ENCODE data around the gene NUCKS1.

The NUCKS1 gene

GRCh38 chr1:205772607-205773032, 22.6 kb upstream of the NUCKS1 start:
- H3K4me3 ChIP-seq (ENCODE audit: low read depth, low read length) = no peak overlapping the region
- no peak for TF ChIP-seq CTCF (IDR thresholded peaks at IDR 0.05; ENCODE audit: low read depth, low read length, missing control alignments)
- in situ Hi-C loops (cut with HindIII; ENCODE audit: low sequenced_read_pairs) = no loop called here
- no peak for DNase-seq (ENCODE audit: low read depth)

GRCh38 chr1:205770618-205771017, 20.6 kb upstream of the NUCKS1 start:
- in situ Hi-C loops (cut with HindIII; ENCODE audit: low sequenced_read_pairs) = no loop called here
- TF ChIP-seq CTCF (IDR thresholded peaks at IDR 0.05; ENCODE audit: low read depth, low read length, missing control alignments) = no peak
- no peak for DNase-seq (ENCODE audit: low read depth)
- no peak overlapping the region for H3K4me3 ChIP-seq (ENCODE audit: low read depth, low read length)

- DNase-seq (ENCODE audit: low read depth) = no peak
- no peak for TF ChIP-seq CTCF (IDR thresholded peaks at IDR 0.05; ENCODE audit: low read depth, low read length, missing control alignments)
- in situ Hi-C loops (cut with HindIII; ENCODE audit: low sequenced_read_pairs) = no loop called here
- no peak overlapping the region for H3K4me3 ChIP-seq (ENCODE audit: low read depth, low read length)
Measured at GRCh38 chr1:205769641-205770365, 19.8 kb upstream of the NUCKS1 start.

GRCh38 chr1:205767248-205767647, 17.3 kb upstream of the NUCKS1 start:
- in situ Hi-C loops (cut with HindIII; ENCODE audit: low sequenced_read_pairs) = no loop called here
- no peak for TF ChIP-seq CTCF (IDR thresholded peaks at IDR 0.05; ENCODE audit: low read depth, low read length, missing control alignments)
- DNase-seq (ENCODE audit: low read depth) = no peak
- no peak overlapping the region for H3K4me3 ChIP-seq (ENCODE audit: low read depth, low read length)

GRCh38 chr1:205766570-205766969, 16.6 kb upstream of the NUCKS1 start:
- TF ChIP-seq CTCF (IDR thresholded peaks at IDR 0.05; ENCODE audit: low read depth, low read length, missing control alignments) = no peak
- no peak for DNase-seq (ENCODE audit: low read depth)
- in situ Hi-C loops (cut with HindIII; ENCODE audit: low sequenced_read_pairs) = no loop called here
- H3K4me3 ChIP-seq (ENCODE audit: low read depth, low read length) = no peak overlapping the region

GRCh38 chr1:205766038-205766437, 16.1 kb upstream of the NUCKS1 start:
- TF ChIP-seq CTCF (IDR thresholded peaks at IDR 0.05; ENCODE audit: low read depth, low read length, missing control alignments) = no peak
- no peak overlapping the region for H3K4me3 ChIP-seq (ENCODE audit: low read depth, low read length)
- in situ Hi-C loops (cut with HindIII; ENCODE audit: low sequenced_read_pairs) = no loop called here
- DNase-seq (ENCODE audit: low read depth) = no peak

Measured in astrocyte of the cerebellum (primary cell).